ENCODE results near the gene NPHP1.
"Not testable (repeated sequence)": the region's sequence is repeated elsewhere in the genome, so short reads cannot be mapped to it uniquely, and the experiment has no call there.

Gene NPHP1

GRCh38 chr2:110099471-110100225 is 105.2 kb downstream of the NPHP1 start:
- H3K9me3 ChIP-seq (ENCODE audit: low read depth, low read length) = no peaks in the 10 kb centered on the region
- DNase-seq (ENCODE audit: low read depth, low spot score) = no peak
- TF ChIP-seq EZH2 (IDR thresholded peaks at IDR 0.05) (no peak), FOXP2 (optimal IDR thresholded peaks at IDR 0.05; ENCODE audit: control extremely low read depth, extremely low read length, insufficient read depth) (no peak), POLR2AphosphoS5 (IDR thresholded peaks at IDR 0.05; ENCODE audit: borderline replicate concordance, low read depth, low read length) (no peak)
- no peak overlapping the region for H3K9ac ChIP-seq (ENCODE audit: insufficient read length)
- no peaks in the 10 kb centered on the region for H3K36me3 ChIP-seq (ENCODE audit: insufficient read depth, low read length)
- no peak overlapping the region for H3K27ac ChIP-seq
- no peak overlapping the region for H3K4me3 ChIP-seq

GRCh38 chr2:110099038-110099425 is 105.8 kb downstream of the NPHP1 start:
- no peak for DNase-seq (ENCODE audit: low read depth, low spot score)
- H3K9me3 ChIP-seq (ENCODE audit: low read depth, low read length) = no peaks in the 10 kb centered on the region
- no peak overlapping the region for H3K27ac ChIP-seq
- no peak overlapping the region for H3K4me3 ChIP-seq
- H3K36me3 ChIP-seq (ENCODE audit: insufficient read depth, low read length) = no peaks in the 10 kb centered on the region
- TF ChIP-seq POLR2AphosphoS5 (IDR thresholded peaks at IDR 0.05; ENCODE audit: borderline replicate concordance, low read depth, low read length) = no peak
- TF ChIP-seq FOXP2 (optimal IDR thresholded peaks at IDR 0.05; ENCODE audit: control extremely low read depth, extremely low read length, insufficient read depth) = no peak
- no peak for TF ChIP-seq EZH2 (IDR thresholded peaks at IDR 0.05)
- H3K9ac ChIP-seq (ENCODE audit: insufficient read length) = no peak overlapping the region

GRCh38 chr2:110097506-110098220 is 107.2 kb downstream of the NPHP1 start:
- Histone ChIP-seq H3K9ac (ENCODE audit: insufficient read length) (no peak overlapping the region), H3K36me3 (ENCODE audit: insufficient read depth, low read length) (no peaks in the 10 kb centered on the region), H3K27ac (no peak overlapping the region), H3K9me3 (ENCODE audit: low read depth, low read length) (no peaks in the 10 kb centered on the region), H3K4me3 (no peak overlapping the region)
- DNase-seq (ENCODE audit: low read depth, low spot score) = no peak
- no peak for TF ChIP-seq EZH2 (IDR thresholded peaks at IDR 0.05)

- TF ChIP-seq FOXP2 (optimal IDR thresholded peaks at IDR 0.05; ENCODE audit: control extremely low read depth, extremely low read length, insufficient read depth) (no peak), POLR2AphosphoS5 (IDR thresholded peaks at IDR 0.05; ENCODE audit: borderline replicate concordance, low read depth, low read length) (no peak), EZH2 (IDR thresholded peaks at IDR 0.05) (no peak)
- DNase-seq (ENCODE audit: low read depth, low spot score) = no peak
Observed at GRCh38 chr2:110095994-110096633, 108.7 kb downstream of the NPHP1 start.

GRCh38 chr2:110094884-110095534 is 109.8 kb downstream of the NPHP1 start:
- not testable (repeated sequence) for DNase-seq (ENCODE audit: low read depth, low spot score)

More at GRCh38 chr2:110095994-110096633, 108.7 kb downstream of the NPHP1 start:
- H3K9ac ChIP-seq (ENCODE audit: insufficient read length) = no peak overlapping the region
- H3K4me3 ChIP-seq = no peak overlapping the region
- H3K27ac ChIP-seq = no peak overlapping the region
- no peaks in the 10 kb centered on the region for H3K9me3 ChIP-seq (ENCODE audit: low read depth, low read length)
- H3K36me3 ChIP-seq (ENCODE audit: insufficient read depth, low read length) = no peaks in the 10 kb centered on the region

GRCh38 chr2:110093924-110094323 is 110.9 kb downstream of the NPHP1 start:
- H3K9me3 ChIP-seq (ENCODE audit: low read depth, low read length); H3K9ac ChIP-seq (ENCODE audit: insufficient read length); DNase-seq (ENCODE audit: low read depth, low spot score); H3K27ac ChIP-seq; H3K4me3 ChIP-seq; H3K36me3 ChIP-seq (ENCODE audit: insufficient read depth, low read length): not testable (repeated sequence)

More at GRCh38 chr2:110094884-110095534, 109.8 kb downstream of the NPHP1 start:
- not testable (repeated sequence) for H3K36me3 ChIP-seq (ENCODE audit: insufficient read depth, low read length); H3K9me3 ChIP-seq (ENCODE audit: low read depth, low read length); H3K27ac ChIP-seq; H3K4me3 ChIP-seq; H3K9ac ChIP-seq (ENCODE audit: insufficient read length)

- not testable (repeated sequence) for H3K27ac ChIP-seq; H3K9me3 ChIP-seq (ENCODE audit: low read depth, low read length); DNase-seq (ENCODE audit: low read depth, low spot score); H3K36me3 ChIP-seq (ENCODE audit: insufficient read depth, low read length); H3K9ac ChIP-seq (ENCODE audit: insufficient read length); H3K4me3 ChIP-seq
Observed at GRCh38 chr2:110090164-110090563, 114.6 kb downstream of the NPHP1 start.

- not testable (repeated sequence) for H3K36me3 ChIP-seq (ENCODE audit: insufficient read depth, low read length); H3K4me3 ChIP-seq; H3K9ac ChIP-seq (ENCODE audit: insufficient read length); H3K27ac ChIP-seq; H3K9me3 ChIP-seq (ENCODE audit: low read depth, low read length); DNase-seq (ENCODE audit: low read depth, low spot score)
Observed at GRCh38 chr2:110083757-110084156, 121.1 kb downstream of the NPHP1 start.

- not testable (repeated sequence) for H3K9me3 ChIP-seq (ENCODE audit: low read depth, low read length); H3K4me3 ChIP-seq; H3K27ac ChIP-seq; H3K36me3 ChIP-seq (ENCODE audit: insufficient read depth, low read length); H3K9ac ChIP-seq (ENCODE audit: insufficient read length); DNase-seq (ENCODE audit: low read depth, low spot score)
Observed at GRCh38 chr2:110083162-110083561, 121.7 kb downstream of the NPHP1 start.

- not testable (repeated sequence) for H3K27ac ChIP-seq; H3K36me3 ChIP-seq (ENCODE audit: insufficient read depth, low read length); DNase-seq (ENCODE audit: low read depth, low spot score); H3K9me3 ChIP-seq (ENCODE audit: low read depth, low read length); H3K4me3 ChIP-seq; H3K9ac ChIP-seq (ENCODE audit: insufficient read length)
Observed at GRCh38 chr2:110078104-110078503, 126.7 kb downstream of the NPHP1 start.

- H3K9ac ChIP-seq (ENCODE audit: insufficient read length); H3K9me3 ChIP-seq (ENCODE audit: low read depth, low read length); H3K27ac ChIP-seq; DNase-seq (ENCODE audit: low read depth, low spot score); H3K4me3 ChIP-seq; H3K36me3 ChIP-seq (ENCODE audit: insufficient read depth, low read length): not testable (repeated sequence)
Observed at GRCh38 chr2:110075896-110076295, 128.9 kb downstream of the NPHP1 start.

Measured in SK-N-MC (cell line).